CD4-positive, alpha-beta T cell treated with Interleukin-10 for 1 hour (primary cell): Measurements from ENCODE around the gene MBIP.
"Not testable (repeated sequence)": the region's sequence is repeated elsewhere in the genome, so short reads cannot be mapped to it uniquely, and the experiment has no call there.

Source experiments
- DNase-seq: peaks from one replicate; pipeline ENCODE4 v3.0.0-alpha.2; 2020

Gene MBIP

GRCh38 chr14:36320200-36320896, at the start of gene MBIP:
Gene MBIP (minus strand): TSS chr14:36320637. CDS start chr14:36320588, 49 bp downstream.
- peak; percentile 92 for DNase-seq

- DNase-seq, result no peak
Measured at GRCh38 chr14:36367985-36368774, 47.7 kb upstream of the MBIP start.

GRCh38 chr14:36365766-36366165, 45.3 kb upstream of the MBIP start:
- no peak for DNase-seq

- DNase-seq, result no peak
Measured at GRCh38 chr14:36363704-36364103, 43.3 kb upstream of the MBIP start.

- DNase-seq, result no peak
Measured at GRCh38 chr14:36362648-36363047, 42.2 kb upstream of the MBIP start.

- DNase-seq, result no peak
Measured at GRCh38 chr14:36361210-36361853, 40.9 kb upstream of the MBIP start.

GRCh38 chr14:36356862-36357261, 36.4 kb upstream of the MBIP start:
- no peak for DNase-seq

GRCh38 chr14:36346052-36346451, 25.6 kb upstream of the MBIP start:
- no peak for DNase-seq

- no peak for DNase-seq
Measured at GRCh38 chr14:36344211-36344610, 23.8 kb upstream of the MBIP start.

- DNase-seq, result not testable (repeated sequence)
Measured at GRCh38 chr14:36341811-36342210, 21.4 kb upstream of the MBIP start.

GRCh38 chr14:36340276-36340890, 19.9 kb upstream of the MBIP start:
- no peak for DNase-seq

GRCh38 chr14:36339816-36340215, 19.4 kb upstream of the MBIP start:
- DNase-seq, result no peak

- no peak for DNase-seq
Measured at GRCh38 chr14:36333119-36333518, 12.7 kb upstream of the MBIP start.

- DNase-seq, result not testable (repeated sequence)
Measured at GRCh38 chr14:36327573-36327972, 7.1 kb upstream of the MBIP start.

- DNase-seq, result no peak
Measured at GRCh38 chr14:36325853-36326252, 5.4 kb upstream of the MBIP start.

GRCh38 chr14:36324897-36325296, 4.5 kb upstream of the MBIP start:
- no peak for DNase-seq

- DNase-seq, result no peak
Measured at GRCh38 chr14:36320897-36321381, 502 bp upstream of the MBIP start.

- no peak for DNase-seq
Measured at GRCh38 chr14:36319899-36320199, 588 bp downstream of the MBIP start.

- no peak for DNase-seq
Measured at GRCh38 chr14:36317650-36318049, 2.8 kb downstream of the MBIP start.

- no peak for DNase-seq
Measured at GRCh38 chr14:36316131-36316530, 4.3 kb downstream of the MBIP start.

- no peak for DNase-seq
Measured at GRCh38 chr14:36315159-36315853, 5.1 kb downstream of the MBIP start.

- DNase-seq, result no peak
Measured at GRCh38 chr14:36313898-36314297, 6.5 kb downstream of the MBIP start.

- DNase-seq, result no peak
Measured at GRCh38 chr14:36313206-36313605, 7.2 kb downstream of the MBIP start.
